Cardiac fibroblast (primary cell): ENCODE data around the gene GALNT17.

ENCODE experiments used
- DNase-seq, 2 donors: peaks; one replicate each; pipeline versions ENCODE4 v3.0.0 to v3.0.0-alpha.2; 2010; ENCODE audit warnings: low read depth in 2 of 2
- H3K4me3 ChIP-seq, 2 donors: replicated peaks in 1 of 2; 1 replicate in 1 of 2; 2 replicates in 1 of 2; pipeline ENCODE4 v1.5.1; 2011; ENCODE audit warnings: low read depth in 2 of 2, low read length in 2 of 2, mild to moderate bottlenecking in 2 of 2, moderate library complexity in 1 of 2
- CTCF ChIP-seq: IDR thresholded peaks from one replicate; pipeline ENCODE4 v1.5.1; 2011; ENCODE audit warnings: low read depth, mild to moderate bottlenecking, low read length, inconsistent platforms

The GALNT17 gene

GRCh38 chr7:71718563-71718962 lies 586.6 kb downstream of the GALNT17 start:
- no peak for TF ChIP-seq CTCF
- H3K4me3 ChIP-seq: no peak overlapping the region
- no peak for DNase-seq

GRCh38 chr7:71721742-71722141 lies 589.8 kb downstream of the GALNT17 start:
- no peak for TF ChIP-seq CTCF

GRCh38 chr7:71723859-71724258 lies 591.9 kb downstream of the GALNT17 start:
- no peak for DNase-seq
- no peak overlapping the region for H3K4me3 ChIP-seq
- no peak for TF ChIP-seq CTCF

More at GRCh38 chr7:71721742-71722141, 589.8 kb downstream of the GALNT17 start:
- H3K4me3 ChIP-seq: no peak overlapping the region
- DNase-seq: no peak

GRCh38 chr7:71727347-71727746 lies 595.4 kb downstream of the GALNT17 start:
- H3K4me3 ChIP-seq: no peak overlapping the region
- TF ChIP-seq CTCF: no peak

GRCh38 chr7:71731740-71732139 lies 599.8 kb downstream of the GALNT17 start:
- H3K4me3 ChIP-seq: no peak overlapping the region
- no peak for DNase-seq
- no peak for TF ChIP-seq CTCF

More at GRCh38 chr7:71727347-71727746, 595.4 kb downstream of the GALNT17 start:
- DNase-seq: no peak

- peak; percentile 66 for DNase-seq
- TF ChIP-seq CTCF: peak; percentile 86
These were observed 601.3 kb downstream of the GALNT17 start for GRCh38 chr7:71733107-71733870.

More at GRCh38 chr7:71733107-71733870, 601.3 kb downstream of the GALNT17 start:
- no peak overlapping the region for H3K4me3 ChIP-seq
